NCI-H2107 (cell line): ENCODE measurements around the gene ELFN1.

Experiments used
- DNase-seq: peaks from one replicate; lab custom pipeline; 2025; lab: John Stamatoyannopoulos, UW

The ELFN1 gene

GRCh38 chr7:1663857-1664651 is 6.0 kb upstream of the ELFN1 start:
- DNase-seq: no peak

- DNase-seq: no peak
These were observed 5.1 kb upstream of the ELFN1 start for GRCh38 chr7:1664711-1665548.

DNA sequence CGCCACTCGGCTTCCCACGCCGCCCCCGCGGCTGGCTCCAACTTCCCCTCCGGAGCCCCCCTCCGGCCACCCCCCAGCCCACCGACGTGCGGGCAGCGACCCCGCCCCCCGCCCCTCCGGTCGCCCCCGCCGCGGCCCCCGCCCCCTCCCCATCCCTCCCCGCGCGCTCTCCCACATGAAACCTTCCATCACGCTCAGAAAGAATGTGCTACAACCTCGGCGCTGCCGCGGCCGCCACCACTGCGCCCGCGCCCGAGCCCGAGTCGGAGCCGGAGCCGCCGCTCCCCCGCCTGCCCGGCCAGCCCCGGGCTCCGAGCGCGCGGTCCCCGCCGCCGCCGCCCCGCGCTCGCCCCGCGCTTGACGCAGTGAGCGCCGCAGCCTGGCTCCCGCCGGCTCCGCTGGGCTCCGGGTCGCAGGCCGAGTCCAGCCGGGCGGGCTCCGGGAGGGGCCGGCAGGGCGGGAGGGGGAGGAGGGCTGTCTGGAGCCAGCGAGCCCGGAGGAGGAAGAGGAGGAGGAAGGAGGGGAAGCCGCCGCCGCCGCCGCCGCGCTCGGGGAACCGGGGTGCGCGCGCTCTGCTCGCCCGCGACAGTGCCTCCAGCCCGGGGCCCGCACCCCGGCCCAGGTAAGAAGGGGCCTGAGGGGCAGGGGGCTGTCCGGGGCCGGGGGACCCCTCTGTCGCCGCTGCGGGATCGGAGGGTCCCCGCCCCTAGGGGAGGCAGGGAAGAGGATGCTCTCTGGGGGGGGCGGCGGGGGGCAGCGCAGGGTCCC is 4.3 kb upstream of the ELFN1 start:
- no peak for DNase-seq

- DNase-seq: no peak
These were observed 3.7 kb upstream of the ELFN1 start for GRCh38 chr7:1666317-1666822.

- DNase-seq: no peak
These were observed 3.1 kb upstream of the ELFN1 start for GRCh38 chr7:1666823-1667565.

GRCh38 chr7:1667566-1668395 is 2.3 kb upstream of the ELFN1 start:
- no peak for DNase-seq

DNA sequence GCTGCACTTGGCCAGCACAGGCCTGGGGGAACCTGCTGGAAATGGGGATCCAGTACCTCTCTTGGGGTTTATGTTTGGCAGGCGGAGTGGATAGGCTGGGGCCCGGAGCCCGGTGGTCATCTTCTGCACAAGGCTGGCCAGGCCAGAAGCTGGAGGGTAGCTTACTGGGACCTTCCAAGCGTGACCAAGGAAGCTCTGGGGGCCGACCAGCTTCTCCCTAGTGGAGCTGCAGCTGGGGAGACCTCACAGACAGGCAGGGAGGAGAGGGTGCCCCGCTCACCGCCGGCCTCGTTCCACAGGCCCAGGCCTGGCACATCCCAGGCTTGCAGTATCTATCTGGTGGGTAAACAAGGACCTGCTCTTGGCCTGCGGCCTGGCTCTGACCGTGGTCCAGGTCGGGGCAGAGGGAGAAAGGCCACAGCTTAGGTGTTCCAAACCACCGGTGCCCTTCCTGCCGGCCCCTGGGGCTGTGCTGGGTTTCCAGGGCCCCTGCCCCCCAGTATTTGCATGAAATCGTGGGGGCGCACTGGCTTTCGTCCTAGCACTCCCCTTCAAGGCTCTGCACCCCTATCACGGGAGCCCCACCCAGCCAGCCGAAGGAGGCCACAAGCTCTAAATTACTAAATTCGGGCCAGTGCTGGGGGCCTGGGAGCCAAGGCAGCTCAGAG is 1.5 kb upstream of the ELFN1 start:
- no peak for DNase-seq

DNA sequence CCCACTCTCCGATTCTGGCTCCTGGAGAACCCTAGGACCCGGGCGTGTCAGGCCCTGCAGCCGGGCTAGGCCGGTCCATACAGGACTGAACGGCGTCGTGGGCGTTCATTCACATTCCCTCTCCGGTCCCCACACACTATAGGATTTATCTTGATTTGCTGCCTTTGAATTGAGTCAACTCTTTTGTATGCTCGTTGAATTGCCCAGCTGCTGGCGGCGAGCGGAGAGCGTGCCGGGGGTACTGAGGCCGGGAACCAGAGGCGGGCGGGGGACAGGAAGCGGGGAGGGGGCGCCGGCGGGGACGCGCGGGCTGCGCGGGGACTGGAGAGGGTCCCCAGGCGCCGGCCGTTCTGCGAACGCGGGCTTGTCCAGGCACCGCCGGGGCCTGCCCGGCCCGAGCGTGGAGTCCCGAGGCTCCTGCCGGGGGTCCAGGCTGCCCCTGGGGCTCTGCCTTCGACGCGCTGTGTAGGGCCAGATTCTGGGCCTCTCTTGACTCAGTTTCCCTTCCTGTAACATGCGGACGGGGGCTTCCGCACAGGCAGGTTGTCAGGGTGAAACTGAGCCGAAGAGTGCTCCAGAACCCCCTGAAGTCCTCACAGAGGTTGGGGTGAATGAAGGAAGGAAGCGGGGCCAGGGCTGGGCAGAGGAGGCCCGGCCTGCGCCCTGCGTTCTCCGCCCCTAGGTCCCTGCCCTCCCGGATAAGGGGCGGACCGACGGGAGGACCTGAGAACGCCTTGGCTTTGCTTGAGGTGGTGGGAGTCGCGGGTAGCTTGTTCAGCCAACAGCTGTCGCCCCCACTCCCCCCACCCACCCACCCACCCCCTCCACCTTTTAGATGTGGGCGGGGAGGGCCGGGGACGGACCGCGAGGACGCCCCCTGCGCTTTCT is 769 bp upstream of the ELFN1 start:
- DNase-seq: no peak

- no peak for DNase-seq
These were observed 967 bp downstream of the ELFN1 start for GRCh38 chr7:1670894-1671593.

DNA sequence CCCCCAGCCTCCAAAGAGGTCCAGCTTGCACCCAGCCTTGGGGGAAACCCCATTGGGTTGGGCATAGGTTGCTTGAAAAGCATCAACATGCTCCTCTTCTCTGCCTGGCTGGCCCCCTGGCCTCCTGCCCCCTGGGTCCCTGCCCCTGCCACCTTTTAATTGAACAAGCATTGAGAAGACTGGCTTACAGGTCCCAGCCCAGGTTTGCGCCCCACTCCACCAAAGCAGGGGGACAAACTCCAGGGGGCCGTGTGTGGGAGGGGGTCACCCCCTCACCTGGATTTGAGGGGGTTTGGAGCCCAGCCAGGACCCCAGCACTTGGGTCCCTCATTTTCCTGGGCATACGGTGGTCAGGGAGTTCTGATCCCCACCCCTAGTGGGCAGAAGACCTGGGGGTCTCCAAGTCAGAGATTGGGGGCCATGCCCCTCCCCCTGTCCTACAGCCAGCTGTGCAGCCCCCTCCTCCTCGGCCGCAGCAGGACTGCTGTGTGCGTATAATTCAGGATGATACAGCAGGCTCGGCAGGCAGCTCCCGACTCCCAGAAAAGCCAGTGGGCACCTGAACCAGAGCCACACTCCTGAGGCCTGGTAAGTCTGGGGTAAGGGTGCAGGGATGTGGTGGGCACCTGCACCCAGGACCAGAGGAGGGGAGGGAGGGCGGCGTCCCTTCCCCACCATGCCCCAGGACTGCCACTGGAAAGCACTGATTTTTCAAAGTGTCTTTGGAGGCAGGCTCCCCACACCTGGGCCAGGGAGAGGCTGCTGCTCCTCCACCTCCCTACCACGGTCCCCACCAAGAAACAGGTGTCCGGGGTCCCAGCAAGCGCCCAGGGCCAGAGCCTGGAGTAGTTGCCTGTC is 1.7 kb downstream of the ELFN1 start:
- no peak for DNase-seq

- no peak for DNase-seq
These were observed 2.9 kb downstream of the ELFN1 start for GRCh38 chr7:1672851-1673486.

DNA sequence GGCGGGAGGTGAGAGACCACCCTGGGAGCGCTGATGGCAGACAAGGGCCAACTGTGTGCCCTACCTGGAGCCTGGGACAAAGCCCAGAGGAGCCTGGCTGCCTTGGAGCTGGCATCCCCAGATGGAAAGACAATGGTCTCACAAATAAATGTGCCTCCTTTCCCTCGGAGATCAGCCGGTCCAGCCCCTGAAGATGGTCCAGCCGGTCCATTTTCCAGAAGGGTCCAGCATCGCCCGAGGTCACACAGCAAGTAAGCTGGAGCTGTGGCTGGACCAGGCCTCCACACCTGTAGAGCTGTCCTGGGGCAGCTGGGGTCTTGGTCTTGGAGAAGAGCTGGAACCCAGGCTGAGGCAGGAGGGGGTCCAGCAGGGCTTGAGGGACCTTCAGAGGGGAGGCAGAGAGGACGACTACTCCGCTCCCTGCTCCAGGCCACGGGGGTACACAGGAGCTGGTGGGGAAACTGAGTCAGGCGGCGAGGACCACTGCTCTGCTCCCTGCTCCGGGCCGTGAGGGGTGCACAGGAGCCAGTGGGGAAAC is 3.6 kb downstream of the ELFN1 start:
- no peak for DNase-seq

GRCh38 chr7:1674161-1675035 is 4.3 kb downstream of the ELFN1 start:
- no peak for DNase-seq

- DNase-seq: no peak
These were observed 5.1 kb downstream of the ELFN1 start for GRCh38 chr7:1675036-1675671.
